Measurements from ENCODE around the gene SAMD3.

DNA sequence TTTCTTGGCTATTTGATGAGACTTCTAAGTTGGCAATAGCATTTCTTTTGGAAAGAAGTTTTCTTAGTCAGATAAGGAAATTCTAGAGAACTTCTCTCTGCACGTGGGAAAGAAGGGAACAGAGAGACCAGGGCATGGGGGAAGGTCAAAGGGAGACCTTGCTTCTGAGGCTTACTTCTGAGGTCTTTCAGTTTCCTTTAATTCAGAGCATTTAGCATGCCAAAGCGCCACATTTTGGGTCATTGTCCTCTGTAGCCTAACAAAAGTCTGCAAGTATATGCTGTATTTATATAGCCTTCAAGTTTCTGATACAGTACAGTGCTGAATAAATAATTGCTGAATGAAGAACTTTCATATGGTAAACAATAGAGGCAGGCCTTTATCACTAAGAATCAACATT, 95.6 kb downstream of the SAMD3 start:
- TF ChIP-seq, protein P1, sequence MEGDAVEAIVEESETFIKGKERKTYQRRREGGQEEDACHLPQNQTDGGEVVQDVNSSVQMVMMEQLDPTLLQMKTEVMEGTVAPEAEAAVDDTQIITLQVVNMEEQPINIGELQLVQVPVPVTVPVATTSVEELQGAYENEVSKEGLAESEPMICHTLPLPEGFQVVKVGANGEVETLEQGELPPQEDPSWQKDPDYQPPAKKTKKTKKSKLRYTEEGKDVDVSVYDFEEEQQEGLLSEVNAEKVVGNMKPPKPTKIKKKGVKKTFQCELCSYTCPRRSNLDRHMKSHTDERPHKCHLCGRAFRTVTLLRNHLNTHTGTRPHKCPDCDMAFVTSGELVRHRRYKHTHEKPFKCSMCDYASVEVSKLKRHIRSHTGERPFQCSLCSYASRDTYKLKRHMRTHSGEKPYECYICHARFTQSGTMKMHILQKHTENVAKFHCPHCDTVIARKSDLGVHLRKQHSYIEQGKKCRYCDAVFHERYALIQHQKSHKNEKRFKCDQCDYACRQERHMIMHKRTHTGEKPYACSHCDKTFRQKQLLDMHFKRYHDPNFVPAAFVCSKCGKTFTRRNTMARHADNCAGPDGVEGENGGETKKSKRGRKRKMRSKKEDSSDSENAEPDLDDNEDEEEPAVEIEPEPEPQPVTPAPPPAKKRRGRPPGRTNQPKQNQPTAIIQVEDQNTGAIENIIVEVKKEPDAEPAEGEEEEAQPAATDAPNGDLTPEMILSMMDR (conservative IDR thresholded peaks at IDR 0.05): no peak
- TF ChIP-seq ZFX (IDR thresholded peaks at IDR 0.05): no peak

Measured in C4-2B (cell line).